Adrenal gland (tissue), 5 donors: ENCODE results near the gene PURB.

Experiments used
- CTCF ChIP-seq, 6 experiments: fragments of 450-650 bp in 4 of 6; fragments of 200-600 bp in 2 of 6; sonication (generic) in 1 of 6; IDR thresholded peaks; 1 replicate in 5 of 6; 2 replicates in 1 of 6; pipeline versions ENCODE4 v1.5.1 to v1.8.0; 2016 to 2021; ENCODE audit warnings: antibody characterized with exemption in 6 of 6, mild to moderate bottlenecking in 2 of 6, moderate library complexity in 1 of 6
- POLR2A ChIP-seq, 2 donors: fragments of 450-650 bp; IDR thresholded peaks; one replicate each; pipeline ENCODE4 v1.6.1; 2017; ENCODE audit warnings: antibody characterized with exemption in 2 of 2, mild to moderate bottlenecking in 2 of 2, moderate library complexity in 1 of 2
- donor health status: DM: no; HTN: no; CAD: no.

- no peak for TF ChIP-seq CTCF (IDR thresholded peaks at IDR 0.05)
- TF ChIP-seq POLR2A (IDR thresholded peaks at IDR 0.05): no peak
These were observed 45.6 kb upstream of the PURB start for GRCh38 chr7:44930921-44931320.
